T-helper 2 cell (primary cell): ENCODE results near the gene TNNT1.
A peak's percentile ranks its signal among the peaks of the same experiment; 100 is the strongest.

Experiments used
- DNase-seq, 5 experiments: peaks; one replicate each; pipeline versions ENCODE4 v3.0.0 to v3.0.0-alpha.2; 2012 to 2022

The TNNT1 gene

GRCh38 chr19:55088021-55088451, 61.0 kb downstream of the TNNT1 start:
- DNase-seq: no peak

DNA sequence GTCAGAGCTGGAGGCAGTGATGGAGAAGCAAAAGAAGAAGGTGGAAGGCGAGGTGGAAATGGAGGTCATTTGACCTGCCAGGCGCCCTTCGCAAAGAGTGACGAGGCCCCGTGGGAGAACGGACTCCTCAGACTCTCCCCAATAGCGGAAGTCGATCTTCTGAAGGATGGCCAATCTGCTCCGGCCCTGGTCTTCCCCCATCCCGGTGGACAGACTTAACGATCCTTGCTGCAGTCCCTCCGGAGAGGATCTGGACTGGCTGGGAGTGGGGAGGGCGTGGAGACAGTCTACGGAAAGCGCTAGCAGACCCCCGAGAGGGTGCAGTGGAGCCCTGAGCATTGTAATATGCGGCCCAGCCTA, 61.5 kb downstream of the TNNT1 start:
- DNase-seq: no peak

GRCh38 chr19:55086730-55087541, 62.1 kb downstream of the TNNT1 start:
- DNase-seq: peak in 4 of 5 experiments; percentile 14 to 55 (median 34)

GRCh38 chr19:55085923-55086715, 62.9 kb downstream of the TNNT1 start:
- no peak for DNase-seq

GRCh38 chr19:55084416-55084815, 64.6 kb downstream of the TNNT1 start:
- DNase-seq: no peak

- DNase-seq: no peak
Measured at GRCh38 chr19:55083004-55083850, 65.8 kb downstream of the TNNT1 start.
